Ascending aorta (tissue), 2 donors: ENCODE measurements around the gene AKAP7. TPM values are rescaled to one million over a fixed set of nuclear protein-coding genes. Genes with fewer than 3 reads are reported as not detected.

Experiments used
- DNase-seq, 2 donors: peaks; one replicate each; pipeline ENCODE4 v3.0.0-alpha.2; 2019; ENCODE audit warnings: low spot score in 2 of 2
- H3K27ac ChIP-seq, 2 donors: fragments of 200-600 bp; sonication (generic); one replicate each; pipeline ENCODE4 v1.5.1; 2016 to 2017; ENCODE audit warnings: mild to moderate bottlenecking in 1 of 2
- H3K27me3 ChIP-seq: fragments of 200-600 bp; sonication (generic); one replicate; pipeline ENCODE4 v1.5.1; 2017
- H3K36me3 ChIP-seq, 2 donors: fragments of 200-600 bp; sonication (generic); one replicate each; pipeline ENCODE4 v1.5.1; 2016
- H3K4me1 ChIP-seq, 2 donors: fragments of 200-600 bp; sonication (generic); one replicate each; pipeline ENCODE4 v1.5.1; 2016 to 2017; ENCODE audit warnings: mild to moderate bottlenecking in 1 of 2
- H3K4me3 ChIP-seq, 2 donors: fragments of 200-600 bp; sonication (generic); one replicate each; pipeline ENCODE4 v1.5.1; 2016 to 2017; ENCODE audit warnings: mild to moderate bottlenecking in 1 of 2
- H3K9me3 ChIP-seq, 2 donors: fragments of 200-600 bp; sonication (generic); one replicate each; pipeline ENCODE4 v1.5.1; 2016
- CTCF ChIP-seq, 3 experiments: fragments of 200-600 bp in 2 of 3; fragments of 450-650 bp in 1 of 3; sonication (generic) in 2 of 3; IDR thresholded peaks; one replicate each; pipeline ENCODE4 v1.5.1; 2016 to 2019; ENCODE audit warnings: antibody characterized with exemption in 3 of 3, mild to moderate bottlenecking in 1 of 3, moderate library complexity in 1 of 3
- intact Hi-C: fragments of 100-400 bp; cut with DNase I; formaldehyde crosslinking; loops from one replicate; pipeline ENCODE4 v1.15.1; 2023
- total RNA-seq: library from RNA; depleted of rRNA; stranded (reverse); fragments of >200 nt; gene quantifications from one replicate; pipeline ENCODE4 v1.1.0, GENCODE V29; 2016

Gene AKAP7
- total RNA-seq, 1 donor from 2014 or later = 1.3 TPM

DNA sequence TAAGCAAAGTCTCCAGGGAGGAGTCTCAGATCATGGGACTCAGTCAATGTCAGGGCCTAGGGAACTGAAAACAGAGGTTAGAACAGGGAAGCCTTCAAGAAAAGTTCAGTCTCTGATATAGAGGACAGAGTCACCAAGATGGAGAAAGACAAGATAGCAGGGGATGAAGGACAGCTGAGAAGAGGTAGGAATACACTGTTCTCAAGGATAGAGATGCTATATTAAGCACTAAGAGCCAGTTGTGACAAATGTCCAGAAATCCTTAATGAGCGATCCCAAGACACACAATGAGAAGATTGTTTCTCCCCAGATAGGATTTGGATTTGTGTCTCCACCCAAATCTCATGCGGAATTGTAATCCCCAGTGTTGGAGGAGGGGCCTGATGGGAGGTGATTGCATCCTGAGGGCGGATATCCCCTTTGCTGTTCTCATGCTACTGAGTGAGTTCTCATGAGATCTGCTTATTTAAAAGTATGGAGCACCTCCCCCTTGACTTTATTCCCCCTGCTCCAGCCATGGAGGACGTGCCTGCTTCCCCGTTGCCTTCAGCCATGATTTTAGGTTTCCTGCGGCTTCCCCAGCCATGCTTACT lies 168.2 kb downstream of the AKAP7 start:
- Histone ChIP-seq H3K36me3 (no peaks in the 10 kb centered on the region), H3K27me3 (no peaks in the 10 kb centered on the region), H3K9me3 (no peaks in the 10 kb centered on the region), H3K4me1 (no peaks in the 10 kb centered on the region), H3K27ac (no peak overlapping the region), H3K4me3 (no peak overlapping the region)
- intact Hi-C loops = no loop called here
- TF ChIP-seq CTCF (IDR thresholded peaks at IDR 0.05) = no peak
- no peak for DNase-seq

GRCh38 chr6:131305037-131305850 lies 170.0 kb downstream of the AKAP7 start:
- H3K4me1 ChIP-seq = no peaks in the 10 kb centered on the region
- no peak for TF ChIP-seq CTCF (IDR thresholded peaks at IDR 0.05)
- no peak overlapping the region for H3K4me3 ChIP-seq
- H3K27me3 ChIP-seq = no peaks in the 10 kb centered on the region
- DNase-seq = no peak
- peaks cover 0 to 8% of the 10 kb centered on the region in 2 donors for H3K9me3 ChIP-seq
- no peaks in the 10 kb centered on the region for H3K36me3 ChIP-seq
- intact Hi-C loops = no loop called here
- no peak overlapping the region for H3K27ac ChIP-seq

DNA sequence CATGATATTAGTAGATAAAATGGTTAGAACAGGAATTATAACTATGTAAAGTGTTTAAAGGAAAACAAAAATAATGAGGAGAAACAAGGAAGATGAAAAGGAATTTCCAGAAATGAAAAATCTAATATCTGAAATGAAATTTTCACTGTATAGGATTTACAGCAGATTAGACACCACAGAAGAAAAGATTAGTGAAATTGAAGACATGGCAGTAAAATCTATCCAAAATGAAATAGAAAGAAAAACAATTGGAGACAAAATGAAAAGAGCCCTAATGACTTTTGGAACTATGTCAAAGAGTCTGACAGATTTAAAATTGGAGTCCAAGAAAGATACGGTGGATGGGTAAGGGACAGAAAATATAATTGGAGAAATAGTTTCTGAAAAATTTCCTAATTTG lies 174.2 kb downstream of the AKAP7 start:
- no peak overlapping the region for H3K4me3 ChIP-seq
- no peaks in the 10 kb centered on the region for H3K36me3 ChIP-seq
- H3K9me3 ChIP-seq = peaks cover 0 to 8% of the 10 kb centered on the region in 2 donors
- no peaks in the 10 kb centered on the region for H3K4me1 ChIP-seq
- no peak for TF ChIP-seq CTCF (IDR thresholded peaks at IDR 0.05)
- H3K27ac ChIP-seq = no peak overlapping the region
- H3K27me3 ChIP-seq = no peaks in the 10 kb centered on the region
- no peak for DNase-seq
- intact Hi-C loops = no loop called here

DNA sequence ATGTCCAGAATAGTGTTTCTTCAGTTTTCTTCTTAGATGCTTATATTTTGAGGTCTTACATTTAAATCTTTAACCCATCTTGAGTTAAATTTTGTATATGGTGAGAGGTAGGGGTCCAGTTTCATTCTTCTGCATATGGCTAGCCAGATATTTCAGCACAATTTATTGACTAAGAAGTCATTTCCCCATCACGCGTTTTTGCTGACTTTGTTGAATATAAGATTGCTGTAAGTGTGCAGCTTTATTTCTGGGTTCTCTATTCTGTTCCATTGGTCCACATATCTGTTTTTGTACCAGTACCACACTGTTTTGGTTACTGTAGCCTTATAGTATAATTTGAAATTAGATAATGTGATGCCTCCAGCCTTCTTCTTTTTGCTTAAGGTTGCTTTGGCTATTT lies 179.6 kb downstream of the AKAP7 start:
- no peak for TF ChIP-seq CTCF (IDR thresholded peaks at IDR 0.05)
- H3K9me3 ChIP-seq = peaks cover 0 to 3% of the 10 kb centered on the region in 2 donors
- H3K27me3 ChIP-seq = no peaks in the 10 kb centered on the region
- H3K36me3 ChIP-seq = no peaks in the 10 kb centered on the region
- H3K4me1 ChIP-seq = no peaks in the 10 kb centered on the region
- H3K27ac ChIP-seq = no peak overlapping the region
- no peak for DNase-seq
- no peak overlapping the region for H3K4me3 ChIP-seq
- intact Hi-C loops = no loop called here

DNA sequence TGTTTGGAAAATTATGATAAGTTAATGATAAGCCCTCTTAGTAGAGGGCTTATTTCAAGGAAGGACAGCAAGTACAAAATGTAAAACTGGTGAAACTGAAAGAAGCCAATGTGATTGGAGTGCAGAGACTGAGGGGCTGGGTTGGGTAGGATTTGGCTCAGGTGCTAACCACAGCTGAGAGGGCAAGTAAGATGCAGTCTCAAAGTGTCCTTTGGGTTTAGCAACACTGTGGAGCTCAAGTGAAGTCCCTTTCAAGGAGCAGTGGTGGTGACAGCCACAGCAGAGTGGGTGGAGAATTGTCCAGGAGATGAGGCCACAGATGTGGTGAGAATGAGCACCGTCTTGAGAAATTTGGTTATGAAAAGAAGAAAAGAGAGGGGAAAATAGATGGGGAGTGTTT lies 181.4 kb downstream of the AKAP7 start:
- TF ChIP-seq CTCF (IDR thresholded peaks at IDR 0.05) = no peak
- H3K4me3 ChIP-seq = no peak overlapping the region
- no peaks in the 10 kb centered on the region for H3K27me3 ChIP-seq
- H3K36me3 ChIP-seq = no peaks in the 10 kb centered on the region
- DNase-seq = no peak
- no peak overlapping the region for H3K27ac ChIP-seq
- no peaks in the 10 kb centered on the region for H3K4me1 ChIP-seq
- intact Hi-C loops = no loop called here
- no peaks in the 10 kb centered on the region for H3K9me3 ChIP-seq
